GM12891 (cell line): ENCODE data around the gene RBM22.

Source experiments
- DNase-seq: peaks from one replicate; pipeline ENCODE4 v3.0.0; 2011; ENCODE audit warnings: low spot score; ENCODE audit not compliant: insufficient read length
- FAIRE-seq: peaks from 2 replicates; lab custom pipeline; 2011; peaks lifted over from hg19 to GRCh38; lab: Jason Lieb, UNC
- PAX5 ChIP-seq: IDR thresholded peaks from 2 replicates; pipeline ENCODE4 v1.6.1; 2011; ENCODE audit warnings: low read length, moderate library complexity, mild to moderate bottlenecking; ENCODE audit not compliant: insufficient read depth, severe bottlenecking
- POLR2A ChIP-seq: IDR thresholded peaks from 2 replicates; pipeline ENCODE4 v1.6.1; 2011; ENCODE audit warnings: low read depth, low read length, control low read depth
- POLR2AphosphoS5 ChIP-seq: IDR thresholded peaks from 2 replicates; pipeline ENCODE4 v1.6.1; 2011; ENCODE audit warnings: low read depth, low read length, control low read depth
- POU2F2 ChIP-seq: IDR thresholded peaks from 2 replicates; pipeline ENCODE4 v1.6.1; 2011; ENCODE audit warnings: low read depth, mild to moderate bottlenecking, control low read depth, low read length, moderate library complexity
- SPI1 ChIP-seq: IDR thresholded peaks from 2 replicates; pipeline ENCODE4 v1.6.1; 2011; ENCODE audit warnings: low read depth, low read length, control low read depth
- TAF1 ChIP-seq: IDR thresholded peaks from 2 replicates; pipeline ENCODE4 v1.6.1; 2011; ENCODE audit warnings: low read depth, low read length, control low read depth

The RBM22 gene

DNA sequence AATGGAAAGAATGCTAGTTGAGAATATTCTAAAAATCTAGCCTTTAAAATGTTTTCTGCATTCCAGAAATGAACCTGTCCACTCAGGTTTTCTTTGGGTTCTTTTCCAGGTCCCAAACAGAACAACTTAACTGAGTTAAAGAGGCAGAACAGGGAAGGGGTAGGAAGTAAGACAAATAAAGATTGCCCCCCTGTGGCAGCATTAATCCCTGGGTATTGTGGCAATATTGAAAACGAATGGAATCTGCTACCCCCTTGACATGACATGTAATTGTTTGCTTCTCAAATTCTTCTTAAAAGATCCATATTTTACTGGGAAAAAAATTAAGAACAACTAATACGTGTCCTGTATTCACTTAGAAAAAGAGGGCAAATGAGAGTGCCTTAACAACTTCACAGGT, 9.3 kb upstream of the RBM22 start:
- no peak for FAIRE-seq
- TF ChIP-seq SPI1 (no peak), PAX5 (no peak), POLR2A (no peak), POU2F2 (no peak), POLR2AphosphoS5 (no peak), TAF1 (no peak)
- DNase-seq = no peak

DNA sequence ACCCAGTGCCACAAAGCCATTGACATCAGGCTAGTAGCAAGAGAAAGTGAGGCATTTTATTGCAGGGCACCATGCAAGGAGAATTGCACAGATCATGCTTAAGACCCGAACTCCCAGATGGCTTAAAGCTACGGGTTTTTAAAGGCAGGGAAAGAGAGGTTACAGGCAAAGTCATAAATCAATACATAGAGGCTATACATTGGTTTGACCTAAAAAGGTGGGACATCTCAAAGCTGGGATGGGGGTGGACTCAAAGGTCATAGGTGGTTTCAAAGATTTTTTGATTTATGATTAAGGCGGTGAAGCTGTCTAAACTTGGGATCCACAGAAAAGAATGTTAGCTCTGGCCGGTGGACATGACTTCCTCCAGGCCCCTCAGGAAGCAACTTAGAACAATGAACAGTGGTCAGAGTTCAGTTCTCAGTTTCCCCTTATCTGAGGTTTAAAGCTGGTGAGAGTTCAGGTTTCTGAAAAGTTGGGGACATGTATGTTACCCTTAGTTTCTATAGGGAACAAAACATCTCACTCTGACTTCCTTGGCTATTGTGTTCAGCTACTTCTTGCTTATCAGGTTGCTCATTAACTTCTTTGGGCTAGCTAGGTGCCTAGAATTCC, 6.0 kb upstream of the RBM22 start:
- FAIRE-seq = no peak
- TF ChIP-seq TAF1 = no peak
- no peak for TF ChIP-seq PAX5
- no peak for TF ChIP-seq POLR2A
- TF ChIP-seq POU2F2 = no peak
- no peak for TF ChIP-seq SPI1
- no peak for TF ChIP-seq POLR2AphosphoS5
- DNase-seq = no peak

DNA sequence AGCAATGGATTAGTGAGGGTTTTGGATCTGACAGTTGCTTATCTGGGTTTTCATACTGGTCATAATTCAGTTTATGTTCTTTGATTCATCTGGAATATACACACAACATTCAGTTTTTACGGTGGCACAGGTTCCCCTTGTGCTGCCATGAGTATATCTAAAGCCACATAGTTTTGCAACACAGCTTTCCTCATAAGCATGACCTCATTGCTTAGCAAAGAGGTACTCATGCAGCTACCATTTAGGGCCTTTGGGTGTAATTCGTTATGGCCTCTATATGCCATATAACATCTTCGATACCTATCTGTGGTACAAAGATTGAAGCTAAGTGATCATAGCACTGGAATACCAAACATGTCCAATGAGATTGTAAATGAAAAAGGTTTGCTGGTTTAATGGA, 2.9 kb upstream of the RBM22 start:
- TF ChIP-seq SPI1 (no peak), POLR2AphosphoS5 (no peak), POLR2A (no peak), TAF1 (no peak), PAX5 (no peak), POU2F2 (no peak)
- DNase-seq (no peak), FAIRE-seq (no peak)

DNA sequence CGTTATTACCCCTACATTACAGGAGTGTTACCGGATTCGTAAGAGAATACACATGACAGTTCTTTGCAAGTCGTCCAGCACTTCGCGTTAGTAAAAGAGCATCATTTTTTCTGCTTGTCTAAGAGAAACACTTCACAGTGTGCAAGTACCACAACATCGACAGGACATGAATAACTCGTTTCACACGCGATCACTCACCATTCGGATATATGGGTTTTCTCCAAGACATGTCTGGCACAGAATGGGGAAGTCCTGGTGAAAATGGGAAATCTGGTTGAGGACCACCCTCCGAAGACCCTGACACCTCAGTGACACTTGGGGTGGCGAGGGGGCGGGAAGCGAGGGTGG, 642 bp downstream of the RBM22 start:
- FAIRE-seq (peak; percentile 81), DNase-seq (no peak)
- no peak for TF ChIP-seq POLR2A
- no peak for TF ChIP-seq PAX5
- TF ChIP-seq TAF1 = no peak
- 0 out of 2 replicates have a peak, but pooled peaks have one; percentile 1 for TF ChIP-seq SPI1
- TF ChIP-seq POU2F2 = no peak

DNA sequence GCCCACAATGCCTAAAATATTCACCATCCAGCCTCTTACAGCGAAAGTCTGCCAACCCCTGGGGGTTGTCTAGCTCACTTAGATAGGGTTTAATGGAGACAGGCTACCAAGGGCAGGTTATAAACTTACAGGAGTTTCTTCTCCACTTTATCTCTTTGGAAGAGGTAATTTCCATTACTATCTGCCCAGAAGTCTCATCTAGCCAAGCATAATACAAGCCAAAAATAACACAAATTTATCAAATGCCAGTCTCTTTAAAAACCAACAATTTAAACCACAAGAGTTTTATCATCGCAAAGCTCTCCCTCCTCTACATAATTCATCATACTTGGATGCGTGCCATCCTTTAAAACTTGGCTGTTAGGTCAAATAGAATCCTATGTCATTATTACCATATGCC, 6.2 kb downstream of the RBM22 start:
- DNase-seq (no peak), FAIRE-seq (no peak)
- TF ChIP-seq SPI1 (no peak), POLR2A (no peak), TAF1 (no peak), PAX5 (no peak), POU2F2 (no peak), POLR2AphosphoS5 (no peak)

DNA sequence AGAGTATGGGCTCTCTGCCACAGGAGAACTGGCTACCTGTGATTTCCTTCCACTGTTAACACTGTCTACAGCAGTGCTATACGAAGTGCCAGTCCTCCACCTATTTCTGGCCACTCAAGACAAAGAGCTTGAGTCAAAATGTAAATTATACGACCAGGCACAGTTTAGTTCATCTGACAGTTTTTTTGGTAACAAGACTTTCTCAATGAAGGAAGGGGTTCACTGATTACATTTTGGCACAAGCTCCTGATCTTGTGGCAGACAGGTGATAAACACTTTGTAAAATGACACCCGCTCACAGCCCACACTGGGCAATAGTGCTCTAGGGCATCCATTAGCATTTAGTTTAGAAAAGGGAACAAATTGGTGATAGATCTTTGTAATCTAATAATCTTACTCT, 8.6 kb downstream of the RBM22 start:
- FAIRE-seq = no peak
- TF ChIP-seq PAX5 (no peak), POLR2AphosphoS5 (no peak), POU2F2 (no peak), SPI1 (no peak), TAF1 (no peak), POLR2A (no peak)
- no peak for DNase-seq

DNA sequence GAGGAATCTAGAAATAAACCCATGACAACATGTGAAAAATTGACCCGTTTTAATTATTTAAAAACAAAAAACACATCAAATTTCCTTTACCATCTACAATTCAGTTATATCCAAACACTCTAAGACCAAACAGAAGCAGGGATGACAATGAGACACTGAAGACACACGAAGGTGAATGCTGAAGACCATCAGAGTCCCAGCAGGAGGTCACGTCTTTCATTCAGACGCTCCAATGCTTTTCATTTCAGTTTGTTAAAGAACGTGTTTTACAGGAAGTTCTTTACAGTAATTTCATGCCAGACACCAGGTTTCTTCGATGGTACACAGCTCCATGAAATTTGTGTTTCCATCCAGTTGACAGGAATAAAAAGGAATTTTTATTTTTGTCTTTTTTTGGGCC, 10.1 kb downstream of the RBM22 start:
- no peak for DNase-seq
- no peak for FAIRE-seq
- TF ChIP-seq SPI1 = no peak
- TF ChIP-seq PAX5 = no peak
- TF ChIP-seq TAF1 = no peak
- no peak for TF ChIP-seq POU2F2
- no peak for TF ChIP-seq POLR2AphosphoS5
- TF ChIP-seq POLR2A = no peak

DNA sequence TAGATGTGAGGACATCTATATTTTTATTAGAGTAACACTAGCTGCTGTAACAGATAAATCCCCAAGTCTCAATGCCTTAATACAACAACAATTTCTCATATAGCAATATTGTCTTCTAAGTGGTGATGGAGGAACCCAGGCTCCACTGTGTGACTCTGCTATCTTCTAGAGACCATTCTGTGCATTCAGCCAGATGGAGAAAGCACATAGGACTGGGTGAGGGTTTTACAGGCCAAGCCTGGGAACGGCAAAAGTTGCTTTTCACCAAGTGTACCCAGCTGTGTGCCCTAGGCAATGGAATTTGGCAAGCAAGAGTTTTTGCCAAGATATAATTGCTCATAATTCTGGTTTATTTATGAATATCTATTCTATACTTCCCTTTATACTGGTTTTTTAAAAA, 11.7 kb downstream of the RBM22 start:
- TF ChIP-seq POLR2AphosphoS5 (no peak), SPI1 (no peak), POU2F2 (no peak), TAF1 (no peak), POLR2A (no peak), PAX5 (no peak)
- DNase-seq (no peak), FAIRE-seq (no peak)

DNA sequence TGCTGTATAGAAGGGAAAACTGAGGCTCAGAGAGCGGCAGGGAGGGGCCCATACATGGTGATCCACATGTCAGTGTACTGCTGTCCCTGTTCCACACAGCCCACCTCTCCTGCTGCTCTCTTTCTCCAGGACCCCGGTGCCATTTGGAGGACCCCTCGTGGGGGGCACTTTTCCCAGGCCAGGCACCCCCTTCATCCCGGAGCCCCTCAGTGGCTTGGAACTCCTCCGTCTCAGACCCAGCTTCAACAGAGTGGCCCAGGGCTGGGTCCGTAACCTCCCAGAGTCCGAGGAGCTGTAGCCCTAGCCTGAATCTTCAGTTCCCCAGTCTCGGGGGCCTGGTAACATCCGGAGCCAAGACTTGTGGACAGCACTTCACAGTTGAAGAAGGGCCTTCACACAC, 24.3 kb downstream of the RBM22 start:
- TF ChIP-seq POLR2AphosphoS5 (no peak), PAX5 (no peak), SPI1 (no peak), POU2F2 (no peak), TAF1 (no peak)
- no peak for FAIRE-seq
- no peak for DNase-seq

DNA sequence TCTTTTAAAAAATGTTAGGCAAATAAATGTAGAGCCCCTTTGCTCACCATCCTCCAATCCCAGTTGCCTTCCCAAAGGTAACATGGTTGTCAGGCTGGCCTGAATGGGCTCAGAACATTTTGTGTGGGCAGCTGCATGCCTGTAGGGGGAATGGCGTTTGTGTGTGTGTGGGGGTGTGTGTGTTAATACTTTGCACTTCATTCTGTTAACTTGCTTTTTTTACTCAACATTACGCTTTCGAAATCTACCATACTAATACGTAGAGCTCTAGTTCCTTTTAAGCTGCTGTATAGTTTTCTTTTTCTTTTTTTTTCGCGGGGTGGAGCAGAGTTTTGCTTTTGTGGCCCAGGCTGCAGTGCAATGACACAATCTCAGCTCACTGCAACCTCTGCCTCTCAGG, 25.8 kb downstream of the RBM22 start:
- no peak for DNase-seq
- TF ChIP-seq TAF1 = no peak
- FAIRE-seq = no peak
